Endothelial cell of umbilical vein (primary cell): ENCODE measurements around the gene FER.

Source experiments
- EZH2 ChIP-seq: IDR thresholded peaks from 2 replicates; pipeline ENCODE4 v1.6.1; 2012; ENCODE audit warnings: borderline replicate concordance, low read depth, mild to moderate bottlenecking, moderate library complexity, low read length, inconsistent platforms; ENCODE audit not compliant: severe bottlenecking
- JUN ChIP-seq: IDR thresholded peaks from 2 replicates; pipeline ENCODE4 v1.6.1; 2011; ENCODE audit warnings: borderline replicate concordance, low read depth; ENCODE audit not compliant: insufficient read length, insufficient read depth
- MYC ChIP-seq: IDR thresholded peaks from one replicate; pipeline ENCODE4 v1.6.1; 2011; ENCODE audit warnings: mild to moderate bottlenecking, low read depth, low read length
- POLR2A ChIP-seq: IDR thresholded peaks from 2 replicates; pipeline ENCODE4 v1.6.1; 2012; ENCODE audit warnings: low read depth, mild to moderate bottlenecking, control low read depth, low read length
- POLR2AphosphoS5 ChIP-seq: IDR thresholded peaks from 2 replicates; pipeline ENCODE4 v1.6.1; 2012; ENCODE audit warnings: low read depth, mild to moderate bottlenecking, control low read depth, low read length, moderate library complexity; ENCODE audit not compliant: insufficient read depth
- TF ChIP-seq, protein P1 (sequence below), 2 donors: IDR thresholded peaks; 1 replicate in 1 of 2; 2 replicates in 1 of 2; pipeline ENCODE4 v1.5.1; 2011; ENCODE audit warnings: low read length in 2 of 2, mild to moderate bottlenecking in 2 of 2, moderate library complexity in 2 of 2, control low read depth in 1 of 2, inconsistent platforms in 1 of 2, low read depth in 1 of 2; ENCODE audit not compliant: insufficient read depth in 1 of 2; ENCODE audit errors: extremely low read depth in 1 of 2
- TF ChIP-seq, protein P2 (sequence below): IDR thresholded peaks from 2 replicates; pipeline ENCODE4 v1.6.1; 2011; ENCODE audit not compliant: insufficient read depth, insufficient read length

DNA sequence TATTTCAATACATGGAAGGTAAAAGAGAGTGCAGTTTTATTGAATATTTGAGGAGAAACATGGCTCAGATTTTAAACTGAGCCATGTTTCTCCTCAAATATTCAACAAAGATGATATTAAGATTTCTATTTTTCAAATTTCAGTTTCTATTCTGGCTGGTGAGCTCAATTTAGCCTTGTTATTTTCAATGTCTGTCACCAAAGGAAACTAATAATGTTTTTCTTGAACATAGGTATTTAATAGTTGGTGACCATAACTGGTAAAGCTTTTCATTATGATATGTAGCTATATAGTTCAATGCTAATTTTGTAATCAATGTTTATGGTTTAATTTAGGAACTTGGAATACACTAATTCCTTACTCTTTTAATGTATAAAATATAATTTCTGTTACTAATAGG, 177.4 kb downstream of the FER start:
- TF ChIP-seq, protein P1, sequence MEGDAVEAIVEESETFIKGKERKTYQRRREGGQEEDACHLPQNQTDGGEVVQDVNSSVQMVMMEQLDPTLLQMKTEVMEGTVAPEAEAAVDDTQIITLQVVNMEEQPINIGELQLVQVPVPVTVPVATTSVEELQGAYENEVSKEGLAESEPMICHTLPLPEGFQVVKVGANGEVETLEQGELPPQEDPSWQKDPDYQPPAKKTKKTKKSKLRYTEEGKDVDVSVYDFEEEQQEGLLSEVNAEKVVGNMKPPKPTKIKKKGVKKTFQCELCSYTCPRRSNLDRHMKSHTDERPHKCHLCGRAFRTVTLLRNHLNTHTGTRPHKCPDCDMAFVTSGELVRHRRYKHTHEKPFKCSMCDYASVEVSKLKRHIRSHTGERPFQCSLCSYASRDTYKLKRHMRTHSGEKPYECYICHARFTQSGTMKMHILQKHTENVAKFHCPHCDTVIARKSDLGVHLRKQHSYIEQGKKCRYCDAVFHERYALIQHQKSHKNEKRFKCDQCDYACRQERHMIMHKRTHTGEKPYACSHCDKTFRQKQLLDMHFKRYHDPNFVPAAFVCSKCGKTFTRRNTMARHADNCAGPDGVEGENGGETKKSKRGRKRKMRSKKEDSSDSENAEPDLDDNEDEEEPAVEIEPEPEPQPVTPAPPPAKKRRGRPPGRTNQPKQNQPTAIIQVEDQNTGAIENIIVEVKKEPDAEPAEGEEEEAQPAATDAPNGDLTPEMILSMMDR (IDR thresholded peaks at IDR 0.05; ENCODE audit: extremely low read depth in 1 of 2, insufficient read depth in 1 of 2, low read depth in 1 of 2, low read length in 2 of 2), result no peak
- TF ChIP-seq JUN (no peak), POLR2AphosphoS5 (no peak), POLR2A (no peak), MYC (no peak), EZH2 (no peak)
- TF ChIP-seq, protein P2, sequence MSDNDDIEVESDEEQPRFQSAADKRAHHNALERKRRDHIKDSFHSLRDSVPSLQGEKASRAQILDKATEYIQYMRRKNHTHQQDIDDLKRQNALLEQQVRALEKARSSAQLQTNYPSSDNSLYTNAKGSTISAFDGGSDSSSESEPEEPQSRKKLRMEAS, result no peak
